ENCODE results near the gene GINS2. TPM values are rescaled to one million over a fixed set of nuclear protein-coding genes. Genes with fewer than 3 reads are reported as not detected.

Gene GINS2
- total RNA-seq, 4 donors from 2014 or later, result 1.00 to 4.4 (median 1.2) TPM; not detected in 1

DNA sequence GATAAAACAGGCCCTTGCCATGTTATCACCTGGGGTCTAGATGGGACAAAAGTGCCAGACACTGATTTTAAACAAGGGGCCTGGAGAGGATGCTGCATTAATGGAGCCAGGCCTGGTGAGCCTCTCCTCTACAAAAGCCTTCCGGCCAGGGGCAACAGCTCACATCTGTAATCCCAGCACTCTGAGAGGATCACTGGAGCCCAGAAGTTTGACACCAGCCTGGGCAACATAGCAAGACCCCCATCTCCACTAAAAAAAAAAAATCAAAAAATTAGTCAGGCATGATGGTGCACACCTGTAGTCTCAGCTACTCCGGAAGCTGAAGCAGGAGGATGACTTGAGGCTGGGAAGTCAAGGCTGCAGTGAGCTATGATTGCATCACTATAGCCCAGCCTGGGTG lies 3.5 kb downstream of the GINS2 start:
- Histone ChIP-seq H3K9me3 (no peaks in the 10 kb centered on the region), H3K36me3 (no peaks in the 10 kb centered on the region), H3K27ac (no peak overlapping the region), H3K4me1 (peaks cover 6 to 40% (median 22%) of the 10 kb centered on the region in 4 donors), H3K27me3 (no peaks in the 10 kb centered on the region), H3K4me3 (no peak overlapping the region)
- TF ChIP-seq, protein P1, sequence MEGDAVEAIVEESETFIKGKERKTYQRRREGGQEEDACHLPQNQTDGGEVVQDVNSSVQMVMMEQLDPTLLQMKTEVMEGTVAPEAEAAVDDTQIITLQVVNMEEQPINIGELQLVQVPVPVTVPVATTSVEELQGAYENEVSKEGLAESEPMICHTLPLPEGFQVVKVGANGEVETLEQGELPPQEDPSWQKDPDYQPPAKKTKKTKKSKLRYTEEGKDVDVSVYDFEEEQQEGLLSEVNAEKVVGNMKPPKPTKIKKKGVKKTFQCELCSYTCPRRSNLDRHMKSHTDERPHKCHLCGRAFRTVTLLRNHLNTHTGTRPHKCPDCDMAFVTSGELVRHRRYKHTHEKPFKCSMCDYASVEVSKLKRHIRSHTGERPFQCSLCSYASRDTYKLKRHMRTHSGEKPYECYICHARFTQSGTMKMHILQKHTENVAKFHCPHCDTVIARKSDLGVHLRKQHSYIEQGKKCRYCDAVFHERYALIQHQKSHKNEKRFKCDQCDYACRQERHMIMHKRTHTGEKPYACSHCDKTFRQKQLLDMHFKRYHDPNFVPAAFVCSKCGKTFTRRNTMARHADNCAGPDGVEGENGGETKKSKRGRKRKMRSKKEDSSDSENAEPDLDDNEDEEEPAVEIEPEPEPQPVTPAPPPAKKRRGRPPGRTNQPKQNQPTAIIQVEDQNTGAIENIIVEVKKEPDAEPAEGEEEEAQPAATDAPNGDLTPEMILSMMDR (IDR thresholded peaks at IDR 0.05), result no peak
- no peak for TF ChIP-seq POLR2AphosphoS5 (IDR thresholded peaks at IDR 0.05)
- TF ChIP-seq POLR2A (IDR thresholded peaks at IDR 0.05), result no peak
- no peak for TF ChIP-seq EP300 (IDR thresholded peaks at IDR 0.05; ENCODE audit: low read depth)
- intact Hi-C loops (cut with DNase I; ENCODE audit: low total_unique reads), result no loop called here
- WGBS, 2 donors (ENCODE audit: low coverage in 1 of 2), result 100% methylated on average over 1 to 2 of the region's 2 CpGs
- no peak for DNase-seq
- in situ Hi-C loops (cut with MboI; ENCODE audit: low pct_ligation_motif_present in 1 of 4, low pct_unique_long_range_greater_than_20kb in 1 of 4, low sequenced_read_pairs in 3 of 4), result no loop called here

DNA sequence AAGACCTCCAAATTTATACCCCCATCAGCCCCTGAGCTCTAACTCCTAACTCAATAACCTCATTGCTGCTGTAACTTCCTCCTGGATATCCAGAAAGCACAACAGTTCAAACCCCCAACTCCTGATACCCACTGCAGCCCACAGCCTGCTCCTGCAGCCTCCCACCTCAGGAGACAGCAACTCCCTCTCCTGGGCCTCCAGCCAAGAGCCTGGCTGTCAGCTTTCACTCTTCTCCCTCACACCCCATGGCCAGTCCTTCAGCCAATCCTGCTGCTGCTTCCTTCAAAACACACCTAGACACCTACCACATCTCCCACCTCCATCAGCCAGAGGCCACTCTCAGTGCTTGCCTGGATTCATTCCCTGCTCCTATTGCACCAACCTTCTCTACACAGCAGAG lies 5.4 kb downstream of the GINS2 start:
- TF ChIP-seq, protein P1 (IDR thresholded peaks at IDR 0.05), result no peak
- TF ChIP-seq EP300 (IDR thresholded peaks at IDR 0.05; ENCODE audit: low read depth), result no peak
- in situ Hi-C loops (cut with MboI; ENCODE audit: low pct_ligation_motif_present in 1 of 4, low pct_unique_long_range_greater_than_20kb in 1 of 4, low sequenced_read_pairs in 3 of 4), result no loop called here
- intact Hi-C loops (cut with DNase I; ENCODE audit: low total_unique reads), result no loop called here

DNA sequence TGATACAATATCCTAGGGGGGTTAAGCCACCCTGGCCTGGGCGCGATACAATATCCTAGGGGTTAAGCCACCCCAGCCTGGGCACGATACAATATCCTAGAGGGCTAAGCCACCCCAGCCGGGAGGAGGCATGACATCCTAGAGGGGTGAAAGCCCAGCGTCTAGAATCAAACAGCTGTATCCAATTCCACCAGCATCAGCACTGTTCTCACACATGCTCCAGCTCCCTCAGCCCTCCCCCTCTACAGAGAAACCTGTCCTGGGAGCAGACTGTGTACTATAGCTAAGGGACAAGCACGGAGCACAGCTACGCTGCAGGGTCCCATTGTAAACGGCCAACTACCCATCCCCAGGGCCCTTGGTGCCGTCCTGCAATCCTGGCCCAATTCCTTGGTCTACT lies 6.2 kb downstream of the GINS2 start:
- TF ChIP-seq, protein P1 (IDR thresholded peaks at IDR 0.05), result no peak
- TF ChIP-seq EP300 (IDR thresholded peaks at IDR 0.05; ENCODE audit: low read depth) (no peak), POLR2AphosphoS5 (IDR thresholded peaks at IDR 0.05) (no peak), POLR2A (IDR thresholded peaks at IDR 0.05) (no peak)
- H3K4me1 ChIP-seq, result peaks cover 0 to 37% (median 14%) of the 10 kb centered on the region in 4 donors
- intact Hi-C loops (cut with DNase I; ENCODE audit: low total_unique reads), result no loop called here
- H3K36me3 ChIP-seq, result no peaks in the 10 kb centered on the region
- in situ Hi-C loops (cut with MboI; ENCODE audit: low pct_ligation_motif_present in 1 of 4, low pct_unique_long_range_greater_than_20kb in 1 of 4, low sequenced_read_pairs in 3 of 4), result no loop called here
- H3K9me3 ChIP-seq, result no peaks in the 10 kb centered on the region
- no peak overlapping the region for H3K4me3 ChIP-seq
- WGBS, 2 donors (ENCODE audit: low coverage in 1 of 2), result 79 to 93% methylated on average over 3 to 9 of the region's 9 CpGs
- no peak overlapping the region for H3K27ac ChIP-seq
- DNase-seq, result no peak
- no peaks in the 10 kb centered on the region for H3K27me3 ChIP-seq

More for the DNA sequence above, 5.4 kb downstream of the GINS2 start:
- H3K27ac ChIP-seq, result no peak overlapping the region
- DNase-seq, result no peak
- no peaks in the 10 kb centered on the region for H3K27me3 ChIP-seq
- H3K9me3 ChIP-seq, result no peaks in the 10 kb centered on the region
- H3K36me3 ChIP-seq, result no peaks in the 10 kb centered on the region
- H3K4me1 ChIP-seq, result peaks cover 5 to 42% (median 17%) of the 10 kb centered on the region in 4 donors
- no peak overlapping the region for H3K4me3 ChIP-seq

DNA sequence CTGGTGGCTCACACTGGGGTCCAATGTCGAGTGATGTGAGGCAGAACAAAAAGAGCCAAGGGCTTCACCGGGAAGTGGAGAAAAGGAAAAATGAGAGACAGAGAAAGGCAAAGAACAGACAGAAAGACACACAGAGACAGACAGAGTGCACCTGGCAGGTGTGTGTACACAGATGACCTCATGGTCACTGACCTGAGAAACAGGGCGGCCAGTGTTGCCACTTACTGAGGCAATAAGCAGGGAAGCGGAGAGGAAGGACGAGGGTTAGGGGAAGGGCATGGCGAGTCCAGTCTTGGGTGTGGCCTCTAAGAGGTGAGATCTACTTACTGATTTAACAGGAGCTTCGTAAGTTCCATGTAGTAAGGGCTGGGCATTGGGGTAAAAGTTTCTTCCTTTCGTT lies 7.5 kb downstream of the GINS2 start:
- H3K4me1 ChIP-seq, result peaks cover 0 to 30% (median 11%) of the 10 kb centered on the region in 4 donors
- in situ Hi-C loops (cut with MboI; ENCODE audit: low pct_ligation_motif_present in 1 of 4, low pct_unique_long_range_greater_than_20kb in 1 of 4, low sequenced_read_pairs in 3 of 4), result no loop called here
- 68 to 76% methylated on average over 8 of the region's 8 CpGs for WGBS, 2 donors (ENCODE audit: low coverage in 1 of 2)
- peak; percentile 61 for DNase-seq
- H3K36me3 ChIP-seq, result peaks cover 0 to 12% (median 0%) of the 10 kb centered on the region in 4 donors
- H3K4me3 ChIP-seq, result no peak overlapping the region
- H3K27ac ChIP-seq, result peak overlapping the region; percentile 25 to 55 (median 40)
- H3K27me3 ChIP-seq, result no peaks in the 10 kb centered on the region
- intact Hi-C loops (cut with DNase I; ENCODE audit: low total_unique reads), result no loop called here
- no peaks in the 10 kb centered on the region for H3K9me3 ChIP-seq
- TF ChIP-seq POLR2A (IDR thresholded peaks at IDR 0.05) (no peak), POLR2AphosphoS5 (IDR thresholded peaks at IDR 0.05) (peak in 2 of 3 donors; percentile 26 to 40), EP300 (IDR thresholded peaks at IDR 0.05; ENCODE audit: low read depth) (no peak)
- TF ChIP-seq, protein P1 (IDR thresholded peaks at IDR 0.05), result no peak

Data from transverse colon (tissue), 4 donors.